MM.1S (cell line): ENCODE results near the gene CTSL.

Source experiments
- EZH2 ChIP-seq: fragments of 300-600 bp; sonication (generic); optimal IDR thresholded peaks from 2 replicates; pipeline ENCODE3; 2017; ENCODE audit warnings: low read depth, mild to moderate bottlenecking, antibody characterized with exemption, low read length, mixed read lengths
- EZH2phosphoT487 ChIP-seq: fragments of 300-600 bp; sonication (generic); IDR thresholded peaks from 2 replicates; pipeline ENCODE4 v1.6.1; 2018; ENCODE audit warnings: antibody characterized with exemption, low read length
- TF ChIP-seq, protein P1 (sequence below): fragments of 300-600 bp; sonication (generic); IDR thresholded peaks from 2 replicates; pipeline ENCODE4 v1.5.1; 2016; ENCODE audit warnings: antibody characterized with exemption, low read length, mixed read lengths

- TF ChIP-seq, protein P1, sequence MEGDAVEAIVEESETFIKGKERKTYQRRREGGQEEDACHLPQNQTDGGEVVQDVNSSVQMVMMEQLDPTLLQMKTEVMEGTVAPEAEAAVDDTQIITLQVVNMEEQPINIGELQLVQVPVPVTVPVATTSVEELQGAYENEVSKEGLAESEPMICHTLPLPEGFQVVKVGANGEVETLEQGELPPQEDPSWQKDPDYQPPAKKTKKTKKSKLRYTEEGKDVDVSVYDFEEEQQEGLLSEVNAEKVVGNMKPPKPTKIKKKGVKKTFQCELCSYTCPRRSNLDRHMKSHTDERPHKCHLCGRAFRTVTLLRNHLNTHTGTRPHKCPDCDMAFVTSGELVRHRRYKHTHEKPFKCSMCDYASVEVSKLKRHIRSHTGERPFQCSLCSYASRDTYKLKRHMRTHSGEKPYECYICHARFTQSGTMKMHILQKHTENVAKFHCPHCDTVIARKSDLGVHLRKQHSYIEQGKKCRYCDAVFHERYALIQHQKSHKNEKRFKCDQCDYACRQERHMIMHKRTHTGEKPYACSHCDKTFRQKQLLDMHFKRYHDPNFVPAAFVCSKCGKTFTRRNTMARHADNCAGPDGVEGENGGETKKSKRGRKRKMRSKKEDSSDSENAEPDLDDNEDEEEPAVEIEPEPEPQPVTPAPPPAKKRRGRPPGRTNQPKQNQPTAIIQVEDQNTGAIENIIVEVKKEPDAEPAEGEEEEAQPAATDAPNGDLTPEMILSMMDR: no peak
- no peak for TF ChIP-seq EZH2
- no peak for TF ChIP-seq EZH2phosphoT487
Observed at GRCh38 chr9:87734106-87734505, 8.2 kb downstream of the CTSL start.
